Thymus (tissue), 11 donors: ENCODE results near the gene PSMA7. TPM values are rescaled to one million over a fixed set of nuclear protein-coding genes. Genes with fewer than 3 reads are reported as not detected.
"Not testable (repeated sequence)": the region's sequence is repeated elsewhere in the genome, so short reads cannot be mapped to it uniquely, and the experiment has no call there.

Experiments used
- DNase-seq, 9 donors: peaks; one replicate each; pipeline ENCODE4 v3.0.0-alpha.2; 2013; ENCODE audit warnings: low spot score in 9 of 9, low read depth in 6 of 9, missing footprints in 1 of 9
- H3K27ac ChIP-seq, 2 donors: one replicate each; pipeline ENCODE4 v1.5.1; 2013; ENCODE audit warnings: control low read depth in 1 of 2, low read depth in 1 of 2, low read length in 1 of 2, mild to moderate bottlenecking in 1 of 2, moderate library complexity in 1 of 2
- H3K27me3 ChIP-seq, 2 donors: one replicate each; pipeline ENCODE4 v1.5.1; 2013; ENCODE audit warnings: low read length in 1 of 2; ENCODE audit not compliant: control insufficient read depth in 2 of 2, insufficient read depth in 1 of 2
- H3K36me3 ChIP-seq, 2 donors: one replicate each; pipeline ENCODE4 v1.5.1; 2013; ENCODE audit warnings: low read length in 1 of 2, mild to moderate bottlenecking in 1 of 2, moderate library complexity in 1 of 2; ENCODE audit not compliant: control insufficient read depth in 2 of 2, insufficient read depth in 2 of 2
- H3K4me1 ChIP-seq, 2 donors: one replicate each; pipeline ENCODE4 v1.5.1; 2013; ENCODE audit warnings: low read length in 2 of 2; ENCODE audit not compliant: control insufficient read depth in 2 of 2, insufficient read depth in 2 of 2
- H3K4me3 ChIP-seq, 2 donors: one replicate each; pipeline ENCODE4 v1.5.1; 2013; ENCODE audit warnings: low read length in 2 of 2, control low read depth in 1 of 2, mild to moderate bottlenecking in 1 of 2
- H3K9me3 ChIP-seq, 2 donors: one replicate each; pipeline ENCODE4 v1.5.1; 2013; ENCODE audit warnings: low read length in 1 of 2, mild to moderate bottlenecking in 1 of 2; ENCODE audit not compliant: control insufficient read depth in 2 of 2, insufficient read depth in 1 of 2
- WGBS: extraction: QIAGEN DNeasy Blood & Tissue Kit; methylation state at CpG from one replicate; pipeline ENCODE4 v1.1.7; 2013; 5-methylcytosine and 5-hydroxymethylcytosine counted together
- polyA plus RNA-seq: library from polyadenylated mRNA; stranded (reverse); fragments of 200-250 nt; gene quantifications from one replicate; pipeline ENCODE4 v1.2.3, GENCODE V29; 2013
- total RNA-seq: library from RNA; stranded (reverse); fragments of 120-200 nt; gene quantifications from one replicate; pipeline ENCODE4 v1.2.4, GENCODE V29; 2013
- donor health status: healthy.

Gene PSMA7
- total and polyA plus RNA-seq, 2 donors, result 264 to 362 TPM

GRCh38 chr20:62151835-62152364 is 8.7 kb upstream of the PSMA7 start:
- Histone ChIP-seq H3K27me3 (no peaks in the 10 kb centered on the region), H3K36me3 (peaks cover 7 to 33% of the 10 kb centered on the region in 2 donors), H3K4me3 (no peak overlapping the region), H3K9me3 (peaks cover 0 to 17% of the 10 kb centered on the region in 2 donors), H3K27ac (no peak overlapping the region), H3K4me1 (peaks cover 0 to 18% of the 10 kb centered on the region in 2 donors)
- no peak for DNase-seq
- 95% methylated on average over 23 of the region's 23 CpGs for WGBS

GRCh38 chr20:62151225-62151624 is 8.0 kb upstream of the PSMA7 start:
- peaks cover 7 to 33% of the 10 kb centered on the region in 2 donors for H3K36me3 ChIP-seq
- H3K27me3 ChIP-seq, result no peaks in the 10 kb centered on the region
- peaks cover 0 to 17% of the 10 kb centered on the region in 2 donors for H3K9me3 ChIP-seq
- DNase-seq, result no peak
- no peak overlapping the region for H3K27ac ChIP-seq
- peaks cover 0 to 11% of the 10 kb centered on the region in 2 donors for H3K4me1 ChIP-seq
- 94% methylated on average over 11 of the region's 11 CpGs for WGBS
- no peak overlapping the region for H3K4me3 ChIP-seq

- Histone ChIP-seq H3K9me3 (peaks cover 0 to 17% of the 10 kb centered on the region in 2 donors), H3K4me3 (no peak overlapping the region), H3K27ac (peak overlapping the region in 1 of 2 donors; percentile 1), H3K36me3 (peaks cover 7 to 26% of the 10 kb centered on the region in 2 donors), H3K27me3 (no peaks in the 10 kb centered on the region), H3K4me1 (peaks cover 0 to 16% of the 10 kb centered on the region in 2 donors)
- DNase-seq, result no peak
- WGBS, result 95% methylated on average over 11 of the region's 11 CpGs
These were observed 7.0 kb upstream of the PSMA7 start for GRCh38 chr20:62150310-62150575.

- Histone ChIP-seq H3K9me3 (peaks cover 0 to 17% of the 10 kb centered on the region in 2 donors), H3K27me3 (no peaks in the 10 kb centered on the region), H3K4me1 (peaks cover 3 to 20% of the 10 kb centered on the region in 2 donors), H3K4me3 (no peak overlapping the region), H3K27ac (peak overlapping the region in 1 of 2 donors; percentile 32), H3K36me3 (peaks cover 7 to 23% of the 10 kb centered on the region in 2 donors)
- 94% methylated on average over 24 of the region's 24 CpGs for WGBS
- peak in 1 of 9 donors; percentile 23 for DNase-seq
These were observed 6.5 kb upstream of the PSMA7 start for GRCh38 chr20:62149532-62150309.

GRCh38 chr20:62148908-62149314 is 5.7 kb upstream of the PSMA7 start:
- no peak overlapping the region for H3K27ac ChIP-seq
- peaks cover 0 to 17% of the 10 kb centered on the region in 2 donors for H3K9me3 ChIP-seq
- H3K27me3 ChIP-seq, result no peaks in the 10 kb centered on the region
- H3K4me3 ChIP-seq, result no peak overlapping the region
- no peak for DNase-seq
- 92% methylated on average over 20 of the region's 20 CpGs for WGBS
- peaks cover 2 to 16% of the 10 kb centered on the region in 2 donors for H3K36me3 ChIP-seq
- peaks cover 7 to 26% of the 10 kb centered on the region in 2 donors for H3K4me1 ChIP-seq

- Histone ChIP-seq H3K36me3 (peaks cover 2 to 11% of the 10 kb centered on the region in 2 donors), H3K9me3 (peaks cover 0 to 15% of the 10 kb centered on the region in 2 donors), H3K4me1 (peaks cover 7 to 26% of the 10 kb centered on the region in 2 donors)
- not testable (repeated sequence) for H3K27me3 ChIP-seq, H3K4me3 ChIP-seq, DNase-seq, H3K27ac ChIP-seq
- WGBS, result 93% methylated on average over 10 of the region's 10 CpGs
These were observed 5.2 kb upstream of the PSMA7 start for GRCh38 chr20:62148383-62148782.

GRCh38 chr20:62147528-62147927 is 4.3 kb upstream of the PSMA7 start:
- H3K27ac ChIP-seq, result no peak overlapping the region
- peaks cover 0 to 7% of the 10 kb centered on the region in 2 donors for H3K9me3 ChIP-seq
- DNase-seq, result no peak
- no peak overlapping the region for H3K4me3 ChIP-seq
- peaks cover 0 to 4% of the 10 kb centered on the region in 2 donors for H3K36me3 ChIP-seq
- peaks cover 7 to 26% of the 10 kb centered on the region in 2 donors for H3K4me1 ChIP-seq
- no peaks in the 10 kb centered on the region for H3K27me3 ChIP-seq
- WGBS, result 98% methylated on average over 9 of the region's 9 CpGs

GRCh38 chr20:62147125-62147524 is 3.9 kb upstream of the PSMA7 start:
- H3K27me3 ChIP-seq, result no peaks in the 10 kb centered on the region
- DNase-seq, result no peak
- no peak overlapping the region for H3K4me3 ChIP-seq
- H3K36me3 ChIP-seq, result peaks cover 0 to 3% of the 10 kb centered on the region in 2 donors
- WGBS, result 98% methylated on average over 6 of the region's 6 CpGs
- H3K27ac ChIP-seq, result no peak overlapping the region
- peaks cover 8 to 26% of the 10 kb centered on the region in 2 donors for H3K4me1 ChIP-seq
- H3K9me3 ChIP-seq, result peaks cover 0 to 3% of the 10 kb centered on the region in 2 donors

GRCh38 chr20:62146019-62146755 is 3.0 kb upstream of the PSMA7 start:
- DNase-seq, result no peak
- H3K4me3 ChIP-seq, result no peak overlapping the region
- no peak overlapping the region for H3K27ac ChIP-seq
- peaks cover 1 to 3% of the 10 kb centered on the region in 2 donors for H3K36me3 ChIP-seq
- no peaks in the 10 kb centered on the region for H3K27me3 ChIP-seq
- no peaks in the 10 kb centered on the region for H3K9me3 ChIP-seq
- 93% methylated on average over 22 of the region's 22 CpGs for WGBS
- H3K4me1 ChIP-seq, result peaks cover 16 to 36% of the 10 kb centered on the region in 2 donors
